B cell (primary cell): ENCODE data around the gene ADAMTS2.

Source experiments
- CTCF ChIP-seq: fragments of 200-600 bp; IDR thresholded peaks from one replicate; pipeline ENCODE4 v1.8.0; 2022; ENCODE audit warnings: antibody characterized with exemption, mild to moderate bottlenecking
- EZH2 ChIP-seq: IDR thresholded peaks from 2 replicates; pipeline ENCODE4 v1.6.1; 2012; ENCODE audit warnings: borderline replicate concordance, low read depth, mild to moderate bottlenecking, moderate library complexity, low read length; ENCODE audit not compliant: insufficient read depth, poor library complexity, severe bottlenecking

GRCh38 chr5:179181988-179182387 is 163.3 kb downstream of the ADAMTS2 start:
- TF ChIP-seq CTCF (no peak), EZH2 (no peak)
